Heart left ventricle (tissue), 13 donors: ENCODE data around the gene ARHGAP40.

Experiments used
- POLR2A ChIP-seq, 2 donors: fragments of 450-650 bp; IDR thresholded peaks; one replicate each; pipeline ENCODE4 v1.6.1; 2017; ENCODE audit warnings: antibody characterized with exemption in 2 of 2, mild to moderate bottlenecking in 2 of 2, moderate library complexity in 2 of 2
- TF ChIP-seq, protein P1 (sequence below), 12 donors: fragments of 200-600 bp; sonication (generic) in 4 of 12; IDR thresholded peaks; one replicate each; pipeline versions ENCODE4 v1.5.0 to v1.8.0; 2018 to 2022; ENCODE audit warnings: antibody characterized with exemption in 12 of 12, mild to moderate bottlenecking in 5 of 12
- donor health status: ischemic (EF 13 %, LVEDD 7.1; RV severe dilation, severe dysfunction).
- donor health status: DM: no; HTN: yes; CAD: no.
- donor health status: DM: no; HTN: no; CAD: no.
- donor health status: ischemic (EF 25% LVEDD 6.9; RV normal size, moderate dysfunction).
- donor health status: ischemic (EF 25% LVEDD 5.7; RV mildly dilated, moderate dysfunction).
- donor health status: ischemic (EF 35%, LVEDD 5.7; RV mildly dilated, moderate dysfunction).
- donor health status: nonischemic (EF 11% LVEDD 7.7; RV severe dilation, severe dysfunction).
- donor health status: DM: yes; HTN: yes; CAD: no.
- donor health status: PGD.
- donor health status: ischemic (EF 29% LVEDD 5.4; RV normal size, mild dysfunction).
- donor health status: nonischemic (EF 23%, LVEDD 6.1; RV moderate dilation, normal function).

DNA sequence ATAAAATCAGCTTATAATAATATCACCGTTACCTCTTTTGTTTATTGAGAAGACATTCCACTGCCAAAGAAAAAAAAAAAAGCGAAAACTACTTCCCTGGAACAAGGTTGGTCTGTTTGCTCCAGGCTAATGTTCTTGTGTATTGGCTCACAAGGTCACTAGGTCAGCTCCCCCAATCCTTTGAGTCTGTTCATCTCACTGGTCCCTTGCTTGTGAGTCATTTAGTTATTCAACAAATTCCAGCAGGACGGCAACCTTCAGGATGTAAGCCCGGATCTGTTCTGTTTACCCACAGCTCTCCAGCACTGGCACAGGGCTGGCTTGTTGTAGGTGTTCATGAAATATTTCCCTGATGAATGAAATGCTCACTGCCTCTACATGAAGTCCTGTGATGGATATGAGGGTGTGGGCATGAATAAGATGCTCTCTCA is 3.3 kb downstream of the ARHGAP40 start:
- TF ChIP-seq, protein P1, sequence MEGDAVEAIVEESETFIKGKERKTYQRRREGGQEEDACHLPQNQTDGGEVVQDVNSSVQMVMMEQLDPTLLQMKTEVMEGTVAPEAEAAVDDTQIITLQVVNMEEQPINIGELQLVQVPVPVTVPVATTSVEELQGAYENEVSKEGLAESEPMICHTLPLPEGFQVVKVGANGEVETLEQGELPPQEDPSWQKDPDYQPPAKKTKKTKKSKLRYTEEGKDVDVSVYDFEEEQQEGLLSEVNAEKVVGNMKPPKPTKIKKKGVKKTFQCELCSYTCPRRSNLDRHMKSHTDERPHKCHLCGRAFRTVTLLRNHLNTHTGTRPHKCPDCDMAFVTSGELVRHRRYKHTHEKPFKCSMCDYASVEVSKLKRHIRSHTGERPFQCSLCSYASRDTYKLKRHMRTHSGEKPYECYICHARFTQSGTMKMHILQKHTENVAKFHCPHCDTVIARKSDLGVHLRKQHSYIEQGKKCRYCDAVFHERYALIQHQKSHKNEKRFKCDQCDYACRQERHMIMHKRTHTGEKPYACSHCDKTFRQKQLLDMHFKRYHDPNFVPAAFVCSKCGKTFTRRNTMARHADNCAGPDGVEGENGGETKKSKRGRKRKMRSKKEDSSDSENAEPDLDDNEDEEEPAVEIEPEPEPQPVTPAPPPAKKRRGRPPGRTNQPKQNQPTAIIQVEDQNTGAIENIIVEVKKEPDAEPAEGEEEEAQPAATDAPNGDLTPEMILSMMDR (IDR thresholded peaks at IDR 0.05): no peak
- no peak for TF ChIP-seq POLR2A (IDR thresholded peaks at IDR 0.05)
